OCI-LY3 (cell line): ENCODE measurements around the gene SYTL3.

Experiments used
- H2AFZ ChIP-seq: fragments of 200-600, 300-600 bp; shearing (Covaris generic); 2 replicates; pipeline ENCODE4 v1.6.0; 2014; ENCODE audit warnings: antibody characterized with exemption, low read depth, low read length
- H3K27ac ChIP-seq: fragments of 200-600, 300-600 bp; sonication (generic); 2 replicates; pipeline ENCODE4 v1.5.1; 2014; ENCODE audit warnings: mild to moderate bottlenecking, low read length, moderate library complexity, mixed read lengths
- H3K27me3 ChIP-seq: fragments of 200-600, 300-600 bp; sonication (generic); 2 replicates; pipeline ENCODE4 v1.6.1; 2014; ENCODE audit warnings: low read depth, low read length, mixed read lengths
- H3K36me3 ChIP-seq: fragments of 200-600, 300-600 bp; sonication (generic); replicated peaks from 2 replicates; pipeline ENCODE3; 2014; ENCODE audit warnings: low read depth, low read length, mixed read lengths
- H3K4me1 ChIP-seq: fragments of 300-600, 200-600 bp; sonication (generic); 2 replicates; pipeline ENCODE4 v1.6.1; 2014; ENCODE audit warnings: low read length, mixed read lengths
- H3K4me2 ChIP-seq: fragments of 200-600, 300-600 bp; sonication (generic); 2 replicates; pipeline ENCODE4 v1.6.1; 2014; ENCODE audit warnings: low read length, mixed read lengths
- H3K4me3 ChIP-seq: fragments of 300-600, 200-600 bp; sonication (generic); 2 replicates; pipeline ENCODE4 v1.5.1; 2014; ENCODE audit warnings: antibody characterized with exemption, mild to moderate bottlenecking, low read length, moderate library complexity
- H3K79me2 ChIP-seq: fragments of 300-600, 200-600 bp; shearing (Covaris generic); 2 replicates; pipeline ENCODE4 v1.6.1; 2014; ENCODE audit warnings: mild to moderate bottlenecking, low read length, mixed read lengths
- H3K9ac ChIP-seq: fragments of 300-600, 200-600 bp; shearing (Covaris generic); 2 replicates; pipeline ENCODE4 v1.6.0; 2014; ENCODE audit warnings: mild to moderate bottlenecking, low read length, moderate library complexity
- H3K9me3 ChIP-seq: fragments of 200-600, 300-600 bp; shearing (Covaris generic); 2 replicates; pipeline ENCODE4 v1.6.1; 2014; ENCODE audit warnings: low read length, mixed read lengths; ENCODE audit not compliant: insufficient read depth
- H4K20me1 ChIP-seq: fragments of 200-600, 300-600 bp; sonication (generic); 2 replicates; pipeline ENCODE4 v1.6.1; 2016; ENCODE audit warnings: low read length, mixed read lengths; ENCODE audit not compliant: insufficient read depth
- EZH2phosphoT487 ChIP-seq: fragments of 200-600 bp; shearing (Covaris generic); IDR thresholded peaks from 2 replicates; pipeline ENCODE4 v1.6.1; 2018; ENCODE audit warnings: antibody characterized with exemption, mixed run types, low read depth
- TF ChIP-seq, protein P1 (sequence below): fragments of 200-600, 300-600 bp; sonication (generic); IDR thresholded peaks from 2 replicates; pipeline ENCODE4 v1.5.1; 2014; ENCODE audit warnings: antibody characterized with exemption, low read length, low read depth

Gene SYTL3

GRCh38 chr6:158729906-158730540, 80.2 kb downstream of the SYTL3 start:
- Histone ChIP-seq H3K4me2 (no peak overlapping the region), H3K27ac (no peak overlapping the region), H3K9ac (no peak overlapping the region)

DNA sequence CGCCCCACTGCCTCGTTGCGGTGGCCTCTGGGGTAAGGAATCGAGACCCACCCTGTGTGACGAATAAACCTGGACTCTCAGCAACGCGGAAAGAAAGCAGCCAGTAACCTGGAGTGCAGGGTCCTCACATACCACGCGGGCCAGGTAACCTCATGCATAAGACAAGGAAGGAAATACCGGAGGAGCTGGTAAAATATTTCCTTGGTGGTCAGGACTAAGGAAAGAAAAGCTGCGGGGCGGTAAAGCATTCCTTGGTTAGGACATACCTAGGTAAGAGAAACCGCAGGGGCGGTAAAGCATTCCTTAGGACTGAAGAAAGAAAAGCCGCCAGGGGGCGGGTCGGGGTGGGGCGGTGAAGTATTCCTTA, 80.7 kb downstream of the SYTL3 start:
- Histone ChIP-seq H3K4me3 (no peak overlapping the region), H2AFZ (no peak overlapping the region), H3K27me3 (no peaks in the 10 kb centered on the region), H3K79me2 (no peaks in the 10 kb centered on the region), H3K9ac (no peak overlapping the region), H3K27ac (no peak overlapping the region), H3K4me1 (no peaks in the 10 kb centered on the region), H3K4me2 (no peak overlapping the region), H3K36me3 (no peaks in the 10 kb centered on the region), H4K20me1 (no peaks in the 10 kb centered on the region), H3K9me3 (no peaks in the 10 kb centered on the region)
- TF ChIP-seq, protein P1, sequence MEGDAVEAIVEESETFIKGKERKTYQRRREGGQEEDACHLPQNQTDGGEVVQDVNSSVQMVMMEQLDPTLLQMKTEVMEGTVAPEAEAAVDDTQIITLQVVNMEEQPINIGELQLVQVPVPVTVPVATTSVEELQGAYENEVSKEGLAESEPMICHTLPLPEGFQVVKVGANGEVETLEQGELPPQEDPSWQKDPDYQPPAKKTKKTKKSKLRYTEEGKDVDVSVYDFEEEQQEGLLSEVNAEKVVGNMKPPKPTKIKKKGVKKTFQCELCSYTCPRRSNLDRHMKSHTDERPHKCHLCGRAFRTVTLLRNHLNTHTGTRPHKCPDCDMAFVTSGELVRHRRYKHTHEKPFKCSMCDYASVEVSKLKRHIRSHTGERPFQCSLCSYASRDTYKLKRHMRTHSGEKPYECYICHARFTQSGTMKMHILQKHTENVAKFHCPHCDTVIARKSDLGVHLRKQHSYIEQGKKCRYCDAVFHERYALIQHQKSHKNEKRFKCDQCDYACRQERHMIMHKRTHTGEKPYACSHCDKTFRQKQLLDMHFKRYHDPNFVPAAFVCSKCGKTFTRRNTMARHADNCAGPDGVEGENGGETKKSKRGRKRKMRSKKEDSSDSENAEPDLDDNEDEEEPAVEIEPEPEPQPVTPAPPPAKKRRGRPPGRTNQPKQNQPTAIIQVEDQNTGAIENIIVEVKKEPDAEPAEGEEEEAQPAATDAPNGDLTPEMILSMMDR = no peak
- TF ChIP-seq EZH2phosphoT487 = no peak

More at GRCh38 chr6:158729906-158730540, 80.2 kb downstream of the SYTL3 start:
- Histone ChIP-seq H3K4me1 (no peaks in the 10 kb centered on the region), H3K36me3 (no peaks in the 10 kb centered on the region), H3K9me3 (no peaks in the 10 kb centered on the region), H3K4me3 (no peak overlapping the region), H2AFZ (no peak overlapping the region), H4K20me1 (no peaks in the 10 kb centered on the region), H3K27me3 (no peaks in the 10 kb centered on the region), H3K79me2 (no peaks in the 10 kb centered on the region)
- TF ChIP-seq, protein P1 = no peak
- TF ChIP-seq EZH2phosphoT487 = no peak

DNA sequence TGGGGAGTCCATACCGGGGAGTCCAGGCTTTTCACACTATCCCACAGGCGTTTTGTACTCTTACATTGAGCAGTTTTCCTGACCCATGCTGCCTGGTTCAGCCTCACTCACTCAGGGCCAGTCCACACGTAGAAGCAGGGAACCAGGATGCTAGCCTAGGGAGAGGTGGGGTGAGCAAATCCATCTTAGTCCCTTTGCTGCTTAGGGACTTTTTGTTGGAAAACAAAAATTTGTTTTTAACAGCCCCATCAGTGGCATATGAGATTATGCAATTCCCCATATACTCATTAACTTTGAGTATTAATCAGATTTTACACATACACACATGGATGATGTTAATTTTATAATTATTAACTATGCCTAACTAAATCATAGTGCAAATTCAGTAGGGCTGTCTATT, 85.2 kb downstream of the SYTL3 start:
- H3K9me3 ChIP-seq = no peaks in the 10 kb centered on the region
- no peaks in the 10 kb centered on the region for H3K79me2 ChIP-seq
- H3K4me1 ChIP-seq = no peaks in the 10 kb centered on the region
- H2AFZ ChIP-seq = no peak overlapping the region
- H3K27me3 ChIP-seq = no peaks in the 10 kb centered on the region
- no peaks in the 10 kb centered on the region for H3K36me3 ChIP-seq
- no peak for TF ChIP-seq EZH2phosphoT487
- TF ChIP-seq, protein P1 = no peak
- H3K4me3 ChIP-seq = no peak overlapping the region
- no peak overlapping the region for H3K27ac ChIP-seq
- H3K9ac ChIP-seq = no peak overlapping the region
- no peaks in the 10 kb centered on the region for H4K20me1 ChIP-seq
- no peak overlapping the region for H3K4me2 ChIP-seq

DNA sequence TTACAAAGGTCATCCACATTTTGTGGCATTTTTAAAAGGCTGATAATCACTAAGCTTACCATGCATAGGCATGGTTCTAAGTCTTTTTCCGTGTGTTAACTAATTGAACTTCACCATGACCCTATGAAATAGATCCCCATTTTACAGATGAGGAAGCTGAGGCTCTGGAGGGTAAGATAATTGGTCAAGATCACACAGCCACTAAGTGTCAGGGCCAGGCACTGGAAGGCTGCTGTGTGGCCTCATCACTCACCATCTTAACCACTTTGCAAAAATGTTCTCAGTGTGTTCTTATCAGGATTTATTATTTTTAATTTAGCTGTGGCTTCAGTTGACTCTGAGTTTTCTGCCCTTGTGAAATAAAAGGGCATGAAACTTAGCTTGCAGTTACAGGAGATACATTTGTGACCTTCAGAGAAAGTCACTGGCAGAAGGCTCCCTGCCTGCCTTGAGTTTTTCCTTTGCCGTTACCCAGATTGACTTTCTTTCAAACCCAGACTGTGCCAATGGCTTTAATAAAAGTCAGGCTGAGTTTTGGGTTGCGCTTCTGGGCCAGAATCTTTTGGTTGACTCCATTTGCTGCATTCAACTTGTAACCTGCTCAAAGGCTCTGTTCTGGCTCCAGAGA, 87.3 kb downstream of the SYTL3 start:
- H3K4me1 ChIP-seq = no peaks in the 10 kb centered on the region
- H3K27ac ChIP-seq = no peak overlapping the region
- no peak overlapping the region for H3K9ac ChIP-seq
- H3K79me2 ChIP-seq = no peaks in the 10 kb centered on the region
- no peaks in the 10 kb centered on the region for H3K36me3 ChIP-seq
- H3K27me3 ChIP-seq = no peaks in the 10 kb centered on the region
- no peaks in the 10 kb centered on the region for H4K20me1 ChIP-seq
- H3K9me3 ChIP-seq = no peaks in the 10 kb centered on the region
- no peak for TF ChIP-seq EZH2phosphoT487
- TF ChIP-seq, protein P1 = no peak
- no peak overlapping the region for H3K4me2 ChIP-seq
- no peak overlapping the region for H3K4me3 ChIP-seq
- H2AFZ ChIP-seq = no peak overlapping the region
